GM23248 (cell line): ENCODE results near the gene CDH19.

Experiments used
- EZH2 ChIP-seq: fragments of 200-600 bp; sonication (generic); IDR thresholded peaks from 2 replicates; pipeline ENCODE4 v1.6.1; 2018; ENCODE audit warnings: antibody characterized with exemption, mild to moderate bottlenecking; ENCODE audit not compliant: insufficient read depth, poor library complexity, severe bottlenecking
- EZH2phosphoT487 ChIP-seq: fragments of 200-600 bp; sonication (generic); IDR thresholded peaks from 2 replicates; pipeline ENCODE4 v1.6.1; 2018; ENCODE audit warnings: antibody characterized with exemption, moderate library complexity, mild to moderate bottlenecking, low read depth; ENCODE audit not compliant: insufficient read depth

DNA sequence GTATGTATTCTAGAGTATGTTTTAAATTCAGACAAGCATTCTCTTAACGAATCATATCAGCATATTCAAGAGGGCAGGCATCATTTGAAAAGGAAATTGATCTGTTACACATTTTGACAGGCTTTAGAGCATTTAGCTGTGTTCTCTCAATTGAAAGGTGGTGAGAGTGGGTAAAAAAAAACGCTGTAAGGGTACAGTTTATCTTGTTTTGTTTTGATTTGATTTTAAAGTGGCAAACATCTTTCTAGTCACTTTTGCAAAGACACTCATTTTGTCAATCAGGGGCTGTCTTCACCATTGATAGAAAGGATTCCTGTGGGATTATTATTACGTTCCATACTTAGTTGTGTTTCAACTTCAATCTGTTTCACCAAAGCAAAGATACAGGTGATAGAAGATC lies 2.2 kb downstream of the CDH19 start:
- TF ChIP-seq EZH2phosphoT487: no peak
- no peak for TF ChIP-seq EZH2
